Measurements from ENCODE around the gene PAIP1.

GRCh38 chr5:43514025-43514424, 42.9 kb downstream of the PAIP1 start:
- TF ChIP-seq CTCF (IDR thresholded peaks at IDR 0.05; ENCODE audit: low read length) (no peak), EZH2phosphoT487 (IDR thresholded peaks at IDR 0.05; ENCODE audit: low read length) (no peak)
